HepG2 (cell line): ENCODE results near the gene BABAM1. TPM values are rescaled to one million over a fixed set of nuclear protein-coding genes. Genes with fewer than 3 reads are reported as not detected.

ENCODE experiments used
- ATF7-NPFF ChIP-seq: sonication (generic); formaldehyde crosslinking; IDR thresholded peaks from 2 replicates; pipeline ENCODE4 v1.8.1; 2023; ENCODE audit warnings: mild to moderate bottlenecking, low read depth, missing genetic modification reagents, moderate library complexity
- BRF2 ChIP-seq: sonication (generic); formaldehyde crosslinking; IDR thresholded peaks from 2 replicates; pipeline ENCODE4 v1.8.1; 2022; ENCODE audit warnings: mild to moderate bottlenecking, missing genetic modification reagents
- DMTF1 ChIP-seq: sonication (generic); formaldehyde crosslinking; IDR thresholded peaks from 2 replicates; pipeline ENCODE4 v1.4.0; 2020; ENCODE audit warnings: mild to moderate bottlenecking, missing genetic modification reagents
- DNMT3B ChIP-seq: conservative IDR thresholded peaks from 2 replicates; pipeline ENCODE4 v1.6.1; 2016; ENCODE audit warnings: missing biosample characterization, control low read depth
- FIP1L1 ChIP-seq: fragments of 200-400 bp; formaldehyde crosslinking; IDR thresholded peaks from 2 replicates; pipeline ENCODE4 v1.6.1; 2018; ENCODE audit warnings: low read depth, mild to moderate bottlenecking, low read length, moderate library complexity, borderline replicate concordance; ENCODE audit not compliant: insufficient read depth
- FOXA3 ChIP-seq: IDR thresholded peaks from 2 replicates; pipeline ENCODE4 v1.6.1; 2016; ENCODE audit warnings: missing genetic modification reagents, missing compliant biosample characterization
- IKZF1 ChIP-seq: fragments of 450-650 bp; IDR thresholded peaks from 2 replicates; pipeline ENCODE4 v1.7.1; 2016
- KDM3A ChIP-seq: IDR thresholded peaks from 2 replicates; pipeline ENCODE4 v1.6.1; 2018; ENCODE audit warnings: low read depth, missing compliant biosample characterization
- KLF16 ChIP-seq, 2 experiments: sonication (generic) in 1 of 2; formaldehyde crosslinking in 1 of 2; IDR thresholded peaks; 2 replicates each; pipeline versions ENCODE4 v1.6.1 to v1.8.0; 2016 to 2023; ENCODE audit warnings: missing genetic modification reagents in 2 of 2, missing compliant biosample characterization in 1 of 2
- MTERF4 ChIP-seq: sonication (generic); formaldehyde crosslinking; IDR thresholded peaks from 2 replicates; pipeline ENCODE4 v1.8.0; 2023; ENCODE audit warnings: mild to moderate bottlenecking, missing genetic modification reagents
- MYPOP ChIP-seq: sonication (generic); formaldehyde crosslinking; IDR thresholded peaks from 2 replicates; pipeline ENCODE4 v1.8.1; 2023; ENCODE audit warnings: mild to moderate bottlenecking, moderate library complexity, missing genetic modification reagents
- PBX3 ChIP-seq: sonication (generic); formaldehyde crosslinking; IDR thresholded peaks from 2 replicates; pipeline ENCODE4 v1.8.1; 2023; ENCODE audit warnings: missing genetic modification reagents, inconsistent platforms, borderline replicate concordance
- PTBP1 ChIP-seq: fragments of 200-400 bp; formaldehyde crosslinking; IDR thresholded peaks from 2 replicates; pipeline ENCODE4 v1.6.1; 2018; ENCODE audit warnings: low read length, low read depth; ENCODE audit not compliant: poor library complexity, severe bottlenecking
- REL ChIP-seq: sonication (generic); formaldehyde crosslinking; conservative IDR thresholded peaks from 2 replicates; pipeline ENCODE4 v1.8.0; 2022; ENCODE audit warnings: mild to moderate bottlenecking, missing genetic modification reagents, moderate library complexity
- RXRB ChIP-seq: IDR thresholded peaks from 2 replicates; pipeline ENCODE4 v1.6.1; 2016; ENCODE audit warnings: borderline replicate concordance, missing genetic modification reagents, missing compliant biosample characterization
- SAFB2 ChIP-seq: sonication (generic); formaldehyde crosslinking; IDR thresholded peaks from 2 replicates; pipeline ENCODE4 v1.5.1; 2020; ENCODE audit warnings: missing genetic modification reagents, low read depth, mild to moderate bottlenecking, borderline replicate concordance
- SETDB1 ChIP-seq: sonication (generic); formaldehyde crosslinking; IDR thresholded peaks from 2 replicates; pipeline ENCODE4 v1.5.1; 2020; ENCODE audit warnings: missing genetic modification reagents, mild to moderate bottlenecking, borderline replicate concordance
- SP5 ChIP-seq: IDR thresholded peaks from 2 replicates; pipeline ENCODE4 v1.6.1; 2016; ENCODE audit warnings: low read depth, borderline replicate concordance
- ZBTB2 ChIP-seq: sonication (generic); formaldehyde crosslinking; IDR thresholded peaks from 2 replicates; pipeline ENCODE4 v1.8.0; 2022; ENCODE audit warnings: low read depth, missing genetic modification reagents
- ZNF530 ChIP-seq: sonication (generic); formaldehyde crosslinking; IDR thresholded peaks from 2 replicates; pipeline ENCODE4 v1.5.0; 2020; ENCODE audit warnings: low read depth, mild to moderate bottlenecking, missing genetic modification reagents
- polyA plus RNA-seq, 8 experiments: library from polyadenylated mRNA; depleted of rRNA in 3 of 8; stranded (reverse) in 7 of 8; unstranded in 1 of 8; fragments of >200 nt; fragmentation: Illumina TruSeq in 4 of 8; extraction: Trizol in 4 of 8; gene quantifications; 2 replicates each; pipeline versions ENCODE4 v1.2.1 to v1.2.3, GENCODE V29; 2011 to 2016; ENCODE audit warnings: low read depth in 4 of 8, missing spikeins in 1 of 8, mixed read lengths in 1 of 8; ENCODE audit not compliant: insufficient read depth in 1 of 8
- total RNA-seq, 5 experiments: library from RNA; depleted of rRNA; stranded (reverse); fragments of >200 nt; fragmentation: Illumina TruSeq; extraction: Trizol; gene quantifications; 2 replicates each; pipeline ENCODE4 v1.2.3, GENCODE V29; 2016; ENCODE audit warnings: low read depth in 1 of 5

The BABAM1 gene
- total and polyA plus RNA-seq, 2 of the 13 experiments (the other 11 are each of a cell fraction or from before 2014, with no cell fraction given) = 70.0 to 82.0 TPM

- no peak for TF ChIP-seq SETDB1 (CRISPR knock-in tag)
- no peak; the same call in 1 of the 2 replicates for TF ChIP-seq SAFB2
- TF ChIP-seq KLF16 (CRISPR knock-in tag; IDR thresholded peaks at IDR 0.05) = peak in 1 of 2 experiments; percentile 68; a peak in 1 of 4 replicates
- no peak for TF ChIP-seq ZBTB2 (CRISPR knock-in tag)
- TF ChIP-seq MTERF4 (CRISPR knock-in tag) = no peak
- TF ChIP-seq IKZF1 = no peak
- no peak; the same call in 1 of the 2 replicates for TF ChIP-seq RXRB (CRISPR knock-in tag)
- no peak for TF ChIP-seq REL (CRISPR knock-in tag)
- TF ChIP-seq DNMT3B (CRISPR knock-in tag) = 0 out of 2 replicates have a peak, but pooled peaks have one; percentile 25
- peak; percentile 87; the same call in 1 of the 2 replicates for TF ChIP-seq KDM3A (CRISPR knock-in tag)
- peak; percentile 75; the same call in 1 of the 2 replicates for TF ChIP-seq MYPOP (CRISPR knock-in tag)
- TF ChIP-seq SP5 (CRISPR knock-in tag) = no peak; the same call in 1 of the 2 replicates
- peak; percentile 6; the same call in 1 of the 2 replicates for TF ChIP-seq BRF2 (CRISPR knock-in tag)
- TF ChIP-seq ATF7-NPFF (CRISPR knock-in tag) = peak; percentile 33; the same call in 1 of the 2 replicates
- no peak for TF ChIP-seq PTBP1
- TF ChIP-seq PBX3 (CRISPR knock-in tag) = peak; percentile 27; the same call in 1 of the 2 replicates
- peak; percentile 62 for TF ChIP-seq FOXA3 (CRISPR knock-in tag)
- no peak for TF ChIP-seq DMTF1 (CRISPR knock-in tag)
- no peak for TF ChIP-seq FIP1L1
- TF ChIP-seq ZNF530 = no peak
These were observed 38.5 kb downstream of the BABAM1 start, which contains the start of gene MRPL34 (continued) for GRCh38 chr19:17305517-17306284.
